SU-DHL-6 (cell line): ENCODE results near the gene RASAL3.

Experiments used
- EZH2phosphoT487 ChIP-seq: fragments of 200-600 bp; sonication (generic), shearing (Covaris generic); conservative IDR thresholded peaks from 2 replicates; pipeline ENCODE4 v1.6.1; 2018; ENCODE audit warnings: mild to moderate bottlenecking, antibody characterized with exemption, low read length, moderate library complexity, mixed read lengths
- TF ChIP-seq, protein P1 (sequence below): fragments of 200-600 bp; sonication (generic); IDR thresholded peaks from one replicate; pipeline ENCODE4 v1.5.1; 2017; ENCODE audit warnings: antibody characterized with exemption, mild to moderate bottlenecking, low read length, moderate library complexity; ENCODE audit not compliant: insufficient read depth, poor library complexity, severe bottlenecking

- TF ChIP-seq, protein P1, sequence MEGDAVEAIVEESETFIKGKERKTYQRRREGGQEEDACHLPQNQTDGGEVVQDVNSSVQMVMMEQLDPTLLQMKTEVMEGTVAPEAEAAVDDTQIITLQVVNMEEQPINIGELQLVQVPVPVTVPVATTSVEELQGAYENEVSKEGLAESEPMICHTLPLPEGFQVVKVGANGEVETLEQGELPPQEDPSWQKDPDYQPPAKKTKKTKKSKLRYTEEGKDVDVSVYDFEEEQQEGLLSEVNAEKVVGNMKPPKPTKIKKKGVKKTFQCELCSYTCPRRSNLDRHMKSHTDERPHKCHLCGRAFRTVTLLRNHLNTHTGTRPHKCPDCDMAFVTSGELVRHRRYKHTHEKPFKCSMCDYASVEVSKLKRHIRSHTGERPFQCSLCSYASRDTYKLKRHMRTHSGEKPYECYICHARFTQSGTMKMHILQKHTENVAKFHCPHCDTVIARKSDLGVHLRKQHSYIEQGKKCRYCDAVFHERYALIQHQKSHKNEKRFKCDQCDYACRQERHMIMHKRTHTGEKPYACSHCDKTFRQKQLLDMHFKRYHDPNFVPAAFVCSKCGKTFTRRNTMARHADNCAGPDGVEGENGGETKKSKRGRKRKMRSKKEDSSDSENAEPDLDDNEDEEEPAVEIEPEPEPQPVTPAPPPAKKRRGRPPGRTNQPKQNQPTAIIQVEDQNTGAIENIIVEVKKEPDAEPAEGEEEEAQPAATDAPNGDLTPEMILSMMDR, result no peak
- TF ChIP-seq EZH2phosphoT487, result no peak
Measured at GRCh38 chr19:15488489-15489226, 24.3 kb upstream of the RASAL3 start.
